CD4-positive, alpha-beta T cell treated with Interleukin-4 for 1 hour (primary cell): Measurements from ENCODE around the gene IMPG2.

Source experiments
- DNase-seq, 2 donors: peaks; one replicate each; pipeline ENCODE4 v3.0.0-alpha.2; 2020 to 2022

The IMPG2 gene

DNA sequence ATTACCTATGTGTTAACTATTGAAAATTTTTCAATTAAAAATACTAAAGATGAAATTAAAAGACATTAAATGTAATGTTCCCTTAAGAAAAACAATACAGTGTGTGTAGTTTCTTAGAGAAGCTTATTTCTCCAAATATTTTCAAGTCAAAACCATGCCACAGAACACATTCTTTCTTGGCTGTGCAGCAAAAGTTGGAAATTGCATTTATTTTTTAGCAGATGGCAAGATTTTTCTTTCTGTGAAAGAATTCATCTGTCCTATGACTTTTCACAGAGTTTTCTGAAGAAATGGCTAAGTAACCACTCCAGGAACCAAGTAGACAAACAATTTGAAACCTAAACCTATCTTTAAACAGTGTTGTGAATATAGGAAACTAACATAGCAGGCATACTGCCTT lies 47.2 kb downstream of the IMPG2 start:
- no peak for DNase-seq

GRCh38 chr3:101271728-101272127 lies 48.6 kb downstream of the IMPG2 start:
- no peak for DNase-seq

- DNase-seq: no peak
These were observed 50.2 kb downstream of the IMPG2 start for GRCh38 chr3:101270149-101270548.

- DNase-seq: no peak
These were observed 51.3 kb downstream of the IMPG2 start for GRCh38 chr3:101268971-101269671.

- DNase-seq: no peak
These were observed 52.2 kb downstream of the IMPG2 start for GRCh38 chr3:101268141-101268540.

- no peak for DNase-seq
These were observed 53.8 kb downstream of the IMPG2 start for GRCh38 chr3:101266566-101266965.

GRCh38 chr3:101266071-101266470 lies 54.3 kb downstream of the IMPG2 start:
- DNase-seq: no peak

DNA sequence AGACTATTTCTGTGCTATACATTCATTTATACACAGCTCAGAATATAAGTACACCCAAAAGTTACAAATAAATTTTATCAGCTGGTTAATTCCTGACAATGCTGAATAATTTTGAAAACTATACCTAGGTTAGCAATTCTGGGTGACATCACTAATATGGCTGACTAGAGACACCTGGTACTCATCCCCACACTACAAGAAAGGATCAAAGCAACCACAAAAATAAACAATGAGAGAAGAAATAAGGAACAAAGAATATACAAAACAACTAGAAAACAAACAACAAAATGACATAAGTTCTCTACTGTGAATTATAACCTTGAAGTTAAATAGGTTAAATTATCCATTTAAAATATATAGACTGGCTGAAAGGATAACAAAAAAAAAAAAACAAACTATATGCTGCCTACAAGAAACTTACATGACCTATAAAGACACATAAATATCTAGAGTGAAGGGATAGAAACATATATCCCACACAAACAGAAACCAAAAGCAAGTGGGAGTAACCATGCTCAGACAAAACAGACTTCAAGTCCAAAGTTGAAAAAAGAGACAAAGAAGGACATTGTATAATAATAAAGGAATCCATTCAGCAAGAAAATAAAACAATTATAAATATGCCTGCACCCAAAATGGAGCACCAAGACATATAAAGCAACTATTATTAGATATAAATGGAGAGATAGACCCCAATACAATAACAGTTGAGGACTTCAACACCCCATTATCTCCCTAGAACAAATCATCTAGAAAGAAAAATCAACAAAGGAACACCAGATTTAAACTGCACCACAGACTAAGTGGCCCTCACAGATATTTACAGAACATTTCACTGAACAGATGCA lies 57.8 kb downstream of the IMPG2 start:
- no peak for DNase-seq

- no peak for DNase-seq
These were observed 58.9 kb downstream of the IMPG2 start for GRCh38 chr3:101261506-101261905.

DNA sequence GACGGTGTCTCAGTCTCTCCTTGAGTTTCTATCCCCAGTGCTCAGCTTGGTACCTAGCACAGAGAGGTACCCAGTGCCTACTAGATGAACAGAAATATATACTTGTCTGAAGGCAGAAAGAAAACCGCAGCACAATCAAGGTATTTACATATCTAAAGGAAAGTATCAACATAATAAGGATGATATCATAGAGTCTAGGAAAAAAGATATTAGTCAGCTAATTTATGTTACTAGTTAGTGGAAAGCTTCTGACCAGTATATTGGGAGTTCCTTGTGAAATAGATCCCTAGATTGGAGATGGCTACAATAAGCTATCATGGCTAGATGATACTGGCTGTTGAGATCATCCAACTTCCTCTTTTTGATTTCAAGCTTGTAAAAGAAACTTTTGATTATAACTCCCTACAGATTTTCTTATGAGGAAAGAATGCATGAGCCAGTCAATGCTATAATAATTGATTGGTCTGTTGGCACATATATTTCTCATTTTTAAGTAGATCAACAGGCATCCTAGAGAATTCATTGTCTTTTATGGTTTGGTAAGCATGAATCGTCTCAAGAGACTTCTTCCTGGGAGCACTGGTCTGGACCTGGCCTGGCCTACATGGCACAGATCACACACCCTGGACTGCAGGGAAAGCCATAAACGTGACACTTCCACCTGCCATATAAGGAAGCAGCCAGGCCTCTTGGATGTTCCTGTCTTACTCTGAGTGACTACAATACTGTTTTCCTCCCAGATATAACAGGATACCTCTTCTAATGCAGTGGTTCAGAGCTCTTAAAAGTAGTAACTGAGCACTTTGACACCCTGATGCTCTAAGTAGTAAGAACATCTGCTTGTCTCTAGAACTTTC lies 60.7 kb downstream of the IMPG2 start:
- no peak for DNase-seq

DNA sequence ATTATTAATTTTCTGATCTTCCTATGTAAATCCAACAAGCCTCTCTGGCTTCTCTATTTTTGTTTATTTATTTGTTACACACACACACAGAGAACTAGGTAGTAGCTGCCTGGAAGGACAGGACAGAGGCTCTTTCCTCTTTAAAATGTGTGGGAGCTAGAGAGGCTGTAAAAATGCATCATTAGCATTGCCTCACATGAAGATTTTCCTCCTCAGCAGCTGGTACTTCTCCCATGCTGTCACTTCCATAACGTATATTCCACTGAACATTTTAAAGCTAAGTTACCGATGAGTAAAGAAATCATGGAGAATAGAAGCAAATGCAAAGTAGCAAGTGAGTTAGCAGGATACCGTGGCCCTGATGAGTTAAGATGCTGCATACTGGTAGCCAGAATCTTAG lies 63.9 kb downstream of the IMPG2 start:
- DNase-seq: no peak

GRCh38 chr3:101255441-101255840 lies 64.9 kb downstream of the IMPG2 start:
- no peak for DNase-seq

DNA sequence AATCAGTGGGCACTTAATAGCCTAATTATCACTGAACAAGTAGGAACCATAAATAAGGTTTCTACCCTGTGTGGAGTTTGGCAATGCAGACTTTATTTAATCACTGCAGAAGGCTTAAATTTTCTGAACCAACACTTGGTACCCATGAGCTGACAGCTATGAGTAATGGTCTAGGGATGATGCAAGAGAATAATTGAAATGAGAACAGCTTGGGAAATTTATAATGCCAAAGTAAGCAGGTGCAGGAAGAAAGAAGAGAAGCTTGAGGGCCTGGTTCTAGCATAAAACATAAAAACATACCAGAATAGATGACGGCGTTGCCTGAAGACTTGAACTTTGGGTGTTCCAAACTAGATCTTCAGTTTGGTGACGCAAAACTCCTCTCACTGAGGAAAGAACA lies 67.0 kb downstream of the IMPG2 start:
- no peak for DNase-seq

DNA sequence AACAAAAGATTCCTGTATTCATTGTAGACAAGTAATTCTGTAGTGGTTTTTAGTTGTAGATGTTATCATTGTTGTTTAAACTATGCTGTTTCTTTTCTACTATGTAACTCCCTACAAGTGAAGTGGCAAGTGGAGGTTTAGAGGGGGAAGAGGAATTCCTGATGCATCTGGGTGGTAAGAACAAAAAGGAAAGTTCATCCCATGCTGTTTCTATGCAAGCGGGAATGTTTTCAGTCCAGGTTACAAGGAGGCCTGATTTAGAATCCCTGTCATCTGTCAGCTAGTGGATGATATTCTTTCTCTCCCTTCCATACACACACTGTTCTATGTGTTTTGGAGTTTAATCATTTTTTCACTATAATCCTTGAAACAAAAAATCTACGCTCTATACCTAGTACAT lies 67.4 kb downstream of the IMPG2 start:
- DNase-seq: no peak

DNA sequence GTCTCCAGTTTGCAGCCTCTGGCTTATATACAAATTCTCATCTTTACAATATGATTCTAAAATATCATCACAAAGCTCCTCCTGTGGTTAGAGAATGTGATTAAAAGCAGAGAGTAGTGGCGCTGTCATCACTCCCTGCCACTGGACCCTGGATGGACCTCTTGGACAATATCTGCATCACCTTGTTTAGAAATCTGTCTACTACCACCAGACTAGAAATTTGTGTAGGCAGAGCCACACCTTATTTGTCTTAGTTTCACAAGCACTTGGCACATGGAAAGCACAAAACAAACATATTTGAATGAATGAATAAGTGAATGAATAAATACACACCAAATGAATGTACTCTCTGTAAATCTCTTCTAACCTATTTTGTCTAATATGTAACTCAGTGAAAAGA lies 68.1 kb downstream of the IMPG2 start:
- no peak for DNase-seq

GRCh38 chr3:101251441-101251840 lies 68.9 kb downstream of the IMPG2 start:
- DNase-seq: no peak

- DNase-seq: no peak
These were observed 70.9 kb downstream of the IMPG2 start for GRCh38 chr3:101249522-101249921.

- no peak for DNase-seq
These were observed 71.6 kb downstream of the IMPG2 start for GRCh38 chr3:101248736-101249135.

DNA sequence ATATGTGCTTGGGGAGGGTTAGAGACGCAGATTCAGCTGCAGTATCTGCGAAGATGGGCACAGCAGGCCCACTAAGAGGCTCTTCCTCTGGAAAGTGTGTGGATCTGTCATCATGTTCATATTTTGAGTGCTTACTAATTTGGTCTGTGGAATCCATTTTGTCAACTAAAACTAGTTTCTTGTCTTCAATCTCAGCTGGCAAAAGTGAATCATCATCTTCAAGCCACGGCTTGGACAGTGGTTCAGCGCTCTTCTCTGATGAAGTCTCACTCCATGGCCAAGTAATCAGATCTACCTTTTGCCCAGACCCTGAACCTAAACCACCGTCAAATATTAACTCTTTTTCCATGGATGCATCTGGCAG lies 76.2 kb downstream of the IMPG2 start:
- DNase-seq: no peak

DNA sequence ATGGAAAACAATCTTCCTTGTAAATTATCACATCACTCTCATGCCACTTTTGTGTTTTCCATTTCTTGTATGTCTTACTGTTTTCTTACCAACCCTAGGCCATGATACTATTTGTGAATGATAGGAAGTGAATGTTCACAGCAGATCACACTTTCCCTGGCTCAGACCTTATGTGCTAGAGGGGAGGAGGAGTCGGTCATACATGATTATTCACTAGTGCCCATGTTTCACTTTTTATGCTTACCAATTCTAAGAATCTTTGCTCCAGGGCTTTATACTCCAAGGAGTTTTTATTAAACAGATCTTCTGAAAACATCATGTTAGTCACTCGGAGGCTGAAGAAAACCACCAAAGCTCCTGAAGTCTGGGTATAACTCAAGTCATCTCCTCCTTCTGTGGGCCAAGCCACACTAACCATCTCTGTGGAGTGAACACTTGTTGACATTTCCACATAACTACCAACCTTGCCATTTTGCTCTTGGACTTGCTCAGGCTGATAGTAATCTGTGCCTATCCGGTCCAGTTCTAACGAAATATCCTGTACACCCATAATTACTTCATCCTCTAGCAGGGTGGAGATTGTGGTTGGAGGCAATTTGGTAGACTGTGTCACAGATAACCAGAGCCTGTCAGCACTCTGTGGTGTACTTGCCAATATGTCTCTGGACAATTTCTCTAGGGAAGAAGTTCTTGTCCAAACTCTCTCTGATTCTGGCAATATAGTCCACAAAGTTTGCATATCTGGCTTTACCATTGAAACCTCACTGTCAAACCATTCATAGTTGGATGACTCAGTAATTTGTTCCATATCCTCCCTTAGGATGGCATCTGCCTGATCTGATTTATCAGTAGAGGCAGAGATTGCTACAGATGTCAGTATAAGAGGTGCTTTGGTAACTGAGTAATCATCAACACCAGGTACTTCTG lies 76.8 kb downstream of the IMPG2 start:
- DNase-seq: no peak

GRCh38 chr3:101240719-101241399 lies 79.5 kb downstream of the IMPG2 start:
- no peak for DNase-seq

GRCh38 chr3:101235048-101235447 lies 85.3 kb downstream of the IMPG2 start:
- DNase-seq: no peak
